Small intestine (tissue), 7 donors: ENCODE results near the gene DHX9. TPM values are rescaled to one million over a fixed set of nuclear protein-coding genes. Genes with fewer than 3 reads are reported as not detected.

ENCODE experiments used
- DNase-seq, 2 donors: peaks; one replicate each; pipeline versions ENCODE4 v3.0.0 to v3.0.0-alpha.2; 2013
- FAIRE-seq: peaks from 2 replicates; lab custom pipeline; 2012; peaks lifted over from hg19 to GRCh38; lab: Jason Lieb, UNC
- H3K27ac ChIP-seq, 3 donors: one replicate each; pipeline ENCODE4 v1.5.1; 2013; ENCODE audit warnings: low read length in 2 of 3, mild to moderate bottlenecking in 2 of 3, control low read depth in 1 of 3, inconsistent platforms in 1 of 3, low read depth in 1 of 3, moderate library complexity in 1 of 3
- H3K27me3 ChIP-seq, 3 donors: one replicate each; pipeline ENCODE4 v1.6.1; 2013; ENCODE audit warnings: low read length in 3 of 3, inconsistent platforms in 1 of 3; ENCODE audit not compliant: control insufficient read depth in 3 of 3, insufficient read depth in 3 of 3
- H3K36me3 ChIP-seq, 3 donors: one replicate each; pipeline ENCODE4 v1.6.1; 2013; ENCODE audit warnings: low read length in 3 of 3, inconsistent platforms in 1 of 3, low read depth in 1 of 3, mild to moderate bottlenecking in 1 of 3, moderate library complexity in 1 of 3; ENCODE audit not compliant: control insufficient read depth in 3 of 3, insufficient read depth in 2 of 3
- H3K4me1 ChIP-seq, 3 donors: one replicate each; pipeline ENCODE4 v1.6.1; 2013; ENCODE audit warnings: low read length in 2 of 3, inconsistent platforms in 1 of 3, low read depth in 1 of 3, mild to moderate bottlenecking in 1 of 3, moderate library complexity in 1 of 3; ENCODE audit not compliant: control insufficient read depth in 3 of 3, insufficient read depth in 2 of 3
- H3K4me3 ChIP-seq, 3 donors: one replicate each; pipeline ENCODE4 v1.5.1; 2013; ENCODE audit warnings: low read length in 3 of 3, control low read depth in 1 of 3, inconsistent platforms in 1 of 3, low read depth in 1 of 3, mild to moderate bottlenecking in 1 of 3, moderate library complexity in 1 of 3
- H3K9me3 ChIP-seq, 2 donors: one replicate each; pipeline ENCODE4 v1.6.1; 2013; ENCODE audit warnings: low read depth in 1 of 2, low read length in 1 of 2; ENCODE audit not compliant: control insufficient read depth in 2 of 2, insufficient read depth in 1 of 2
- whole genome bisulfite sequencing, 3 donors: extraction: QIAGEN DNeasy Blood & Tissue Kit; methylation state at CpG; one replicate each; pipeline ENCODE4 v1.1.7; 2013; 5-methylcytosine and 5-hydroxymethylcytosine counted together
- polyA plus RNA-seq, 4 donors: library from polyadenylated mRNA; stranded (reverse) in 3 of 4; unstranded in 1 of 4; fragments of 200-250 nt in 3 of 4; fragments of 120-200 nt in 1 of 4; gene quantifications; one replicate each; pipeline versions ENCODE4 v1.2.1 to v1.2.3, GENCODE V29; 2013
- donor health status: healthy with polysubstance abuse.
- donor health status: control.
- donor health status: control.
- donor health status: Bipolar disorder and iron deficiency.
- donor health status: healthy.

Gene DHX9
- polyA plus RNA-seq, 4 donors: 63.3 to 144 (median 84.6) TPM

DNA sequence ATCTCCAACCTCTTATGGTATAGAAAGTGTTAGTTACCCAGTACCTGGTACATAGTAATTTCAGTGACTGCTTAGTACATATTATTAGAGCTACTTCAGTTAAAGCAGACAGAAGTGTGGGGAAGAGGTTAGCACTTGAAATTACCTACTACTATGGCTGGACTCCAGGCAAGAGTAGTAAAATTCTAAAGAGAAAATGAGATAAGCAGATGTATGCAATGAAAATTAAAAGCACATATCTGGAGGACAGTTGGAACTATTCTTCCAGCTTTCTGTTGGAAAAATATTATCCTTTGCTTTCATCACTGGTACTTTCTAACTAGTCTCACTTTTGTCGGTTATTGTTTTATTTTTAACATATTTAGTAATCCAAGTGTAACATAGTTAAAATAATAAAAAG lies 23.7 kb downstream of the DHX9 start:
- Histone ChIP-seq H3K27ac (no peak overlapping the region), H3K9me3 (no peaks in the 10 kb centered on the region), H3K27me3 (no peaks in the 10 kb centered on the region), H3K4me1 (no peaks in the 10 kb centered on the region), H3K36me3 (peaks cover 19 to 28% (median 20%) of the 10 kb centered on the region in 3 donors), H3K4me3 (no peak overlapping the region)
- DNase-seq (no peak), FAIRE-seq (no peak)
- 94 to 100% (median 95%) methylated on average over 1 of the region's 1 CpG for WGBS, 3 donors

GRCh38 chr1:182863940-182864339 lies 24.8 kb downstream of the DHX9 start:
- DNase-seq: no peak
- Histone ChIP-seq H3K27ac (no peak overlapping the region), H3K36me3 (peaks cover 12 to 23% (median 21%) of the 10 kb centered on the region in 3 donors), H3K4me1 (no peaks in the 10 kb centered on the region), H3K9me3 (no peaks in the 10 kb centered on the region), H3K4me3 (no peak overlapping the region), H3K27me3 (no peaks in the 10 kb centered on the region)
- FAIRE-seq: no peak
- WGBS, 3 donors: 94 to 99% (median 98%) methylated on average over 5 of the region's 5 CpGs

DNA sequence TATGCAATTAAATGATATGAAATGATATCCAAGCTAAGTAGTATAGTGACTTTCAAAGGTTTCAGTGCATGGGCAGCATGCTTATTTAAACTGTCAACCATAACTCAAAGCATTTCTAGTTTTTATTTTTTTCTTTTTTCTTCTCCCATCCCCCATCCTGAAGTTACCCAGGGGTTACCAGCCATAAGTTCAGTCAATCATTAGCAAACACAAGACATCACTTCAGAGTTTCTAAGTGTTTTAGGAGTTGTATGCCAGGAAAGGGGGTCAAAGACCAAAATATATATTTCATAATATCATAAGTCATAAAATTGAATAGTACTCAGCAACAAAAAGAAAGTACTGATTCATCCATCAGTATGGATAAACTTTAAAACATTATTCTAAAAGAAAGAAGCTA lies 28.7 kb downstream of the DHX9 start:
- peak; percentile 22 to 60 for DNase-seq
- H3K36me3 ChIP-seq: peaks cover 2 to 31% (median 12%) of the 10 kb centered on the region in 3 donors
- no peak for FAIRE-seq
- H3K4me1 ChIP-seq: no peaks in the 10 kb centered on the region
- no peaks in the 10 kb centered on the region for H3K9me3 ChIP-seq
- H3K27ac ChIP-seq: peak overlapping the region in 1 of 3 donors; percentile 10
- H3K4me3 ChIP-seq: no peak overlapping the region
- H3K27me3 ChIP-seq: no peaks in the 10 kb centered on the region

DNA sequence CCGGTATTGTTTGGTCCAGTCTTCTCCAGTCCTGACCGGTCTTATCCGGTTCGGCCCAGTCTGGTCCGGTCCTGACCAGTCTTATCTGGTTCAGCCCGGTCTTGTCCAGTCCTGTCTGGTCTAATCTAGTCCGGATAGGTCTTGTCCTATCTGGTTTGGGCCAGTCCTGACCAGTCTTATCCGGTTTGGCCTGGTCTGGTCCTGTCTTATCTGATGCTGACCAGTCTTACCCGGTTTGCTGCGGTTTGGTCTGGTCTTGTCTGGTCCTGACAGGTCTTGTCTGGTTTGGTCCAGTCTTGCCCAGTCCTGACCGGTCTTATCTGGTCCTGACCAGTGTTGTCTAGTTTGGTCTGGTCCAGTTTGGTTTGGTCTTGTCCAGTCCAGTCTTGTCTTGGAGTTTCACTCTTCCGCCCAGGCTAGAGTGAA lies 30.1 kb downstream of the DHX9 start:
- WGBS, 3 donors: 94 to 97% (median 95%) methylated on average over 12 of the region's 12 CpGs
- Histone ChIP-seq H3K4me3 (no peak overlapping the region), H3K4me1 (no peaks in the 10 kb centered on the region), H3K27ac (no peak overlapping the region), H3K27me3 (no peaks in the 10 kb centered on the region), H3K36me3 (peaks cover 7 to 28% (median 14%) of the 10 kb centered on the region in 3 donors), H3K9me3 (no peaks in the 10 kb centered on the region)
- FAIRE-seq (no peak), DNase-seq (no peak)

GRCh38 chr1:182872881-182873280 lies 33.7 kb downstream of the DHX9 start:
- FAIRE-seq (no peak), DNase-seq (no peak)
- Histone ChIP-seq H3K27ac (no peak overlapping the region), H3K4me3 (no peak overlapping the region), H3K9me3 (no peaks in the 10 kb centered on the region), H3K4me1 (no peaks in the 10 kb centered on the region), H3K36me3 (peaks cover 21 to 24% (median 23%) of the 10 kb centered on the region in 3 donors), H3K27me3 (no peaks in the 10 kb centered on the region)
- 98 to 99% (median 99%) methylated on average over 3 of the region's 3 CpGs for WGBS, 3 donors

- peaks cover 20 to 37% (median 24%) of the 10 kb centered on the region in 3 donors for H3K36me3 ChIP-seq
- 93 to 97% (median 96%) methylated on average over 2 of the region's 2 CpGs for WGBS, 3 donors
Observed at GRCh38 chr1:182875889-182876288, 36.7 kb downstream of the DHX9 start.

GRCh38 chr1:182877331-182877730 lies 38.2 kb downstream of the DHX9 start:
- Histone ChIP-seq H3K27me3 (no peaks in the 10 kb centered on the region), H3K4me1 (no peaks in the 10 kb centered on the region), H3K27ac (no peak overlapping the region), H3K9me3 (no peaks in the 10 kb centered on the region), H3K4me3 (no peak overlapping the region), H3K36me3 (peaks cover 19 to 43% (median 26%) of the 10 kb centered on the region in 3 donors)
- no peak for DNase-seq
- no peak for FAIRE-seq

More at GRCh38 chr1:182875889-182876288, 36.7 kb downstream of the DHX9 start:
- H3K4me1 ChIP-seq: no peaks in the 10 kb centered on the region
- no peak overlapping the region for H3K4me3 ChIP-seq
- DNase-seq: no peak
- H3K27ac ChIP-seq: no peak overlapping the region
- no peaks in the 10 kb centered on the region for H3K9me3 ChIP-seq
- no peak for FAIRE-seq
- H3K27me3 ChIP-seq: no peaks in the 10 kb centered on the region

- WGBS, 3 donors: 88 to 92% (median 88%) methylated on average over 7 of the region's 7 CpGs
- FAIRE-seq: no peak
- Histone ChIP-seq H3K27me3 (no peaks in the 10 kb centered on the region), H3K4me1 (no peaks in the 10 kb centered on the region), H3K9me3 (no peaks in the 10 kb centered on the region), H3K27ac (no peak overlapping the region), H3K4me3 (no peak overlapping the region), H3K36me3 (peaks cover 20 to 43% (median 26%) of the 10 kb centered on the region in 3 donors)
- no peak for DNase-seq
Observed at GRCh38 chr1:182877842-182878241, 38.7 kb downstream of the DHX9 start.

DNA sequence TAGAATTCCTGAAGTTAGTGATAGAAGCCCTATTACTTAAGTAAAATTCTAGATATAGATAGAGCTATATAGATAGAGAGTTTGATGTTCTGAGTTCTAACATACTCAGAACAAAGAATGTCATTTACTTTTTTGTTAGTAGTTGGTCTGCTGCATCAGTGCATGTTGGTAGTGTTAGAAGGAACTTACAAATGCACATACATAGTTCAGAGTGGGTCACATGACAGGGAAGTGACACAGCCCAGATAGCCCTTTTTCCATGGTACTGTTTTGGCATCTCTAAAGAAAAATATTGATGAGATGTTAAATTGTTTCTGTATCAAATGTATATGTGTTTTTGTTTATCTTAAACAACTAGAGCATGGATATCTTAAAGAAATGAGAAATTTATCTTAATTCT lies 45.7 kb downstream of the DHX9 start:
- Histone ChIP-seq H3K27me3 (no peaks in the 10 kb centered on the region), H3K9me3 (no peaks in the 10 kb centered on the region), H3K27ac (no peak overlapping the region), H3K36me3 (peaks cover 12 to 41% (median 29%) of the 10 kb centered on the region in 3 donors), H3K4me1 (no peaks in the 10 kb centered on the region), H3K4me3 (no peak overlapping the region)
- no peak for FAIRE-seq
- DNase-seq: no peak
